ENCODE results near the gene EPC2. TPM values are rescaled to one million over a fixed set of nuclear protein-coding genes. Genes with fewer than 3 reads are reported as not detected.

Gene EPC2
- total RNA-seq, 1 experiment from 2014 or later, result 29.4 TPM

- BruUV-seq (replicated peaks), result no TSS peak
- H3K27me3 Mint-ChIP-seq (ENCODE audit: unreplicated experiment), result no peaks in the 10 kb centered on the region
- H3K36me3 Mint-ChIP-seq (ENCODE audit: insufficient read depth, unreplicated experiment), result peaks cover 7% of the 10 kb centered on the region
- TF ChIP-seq, protein P1, sequence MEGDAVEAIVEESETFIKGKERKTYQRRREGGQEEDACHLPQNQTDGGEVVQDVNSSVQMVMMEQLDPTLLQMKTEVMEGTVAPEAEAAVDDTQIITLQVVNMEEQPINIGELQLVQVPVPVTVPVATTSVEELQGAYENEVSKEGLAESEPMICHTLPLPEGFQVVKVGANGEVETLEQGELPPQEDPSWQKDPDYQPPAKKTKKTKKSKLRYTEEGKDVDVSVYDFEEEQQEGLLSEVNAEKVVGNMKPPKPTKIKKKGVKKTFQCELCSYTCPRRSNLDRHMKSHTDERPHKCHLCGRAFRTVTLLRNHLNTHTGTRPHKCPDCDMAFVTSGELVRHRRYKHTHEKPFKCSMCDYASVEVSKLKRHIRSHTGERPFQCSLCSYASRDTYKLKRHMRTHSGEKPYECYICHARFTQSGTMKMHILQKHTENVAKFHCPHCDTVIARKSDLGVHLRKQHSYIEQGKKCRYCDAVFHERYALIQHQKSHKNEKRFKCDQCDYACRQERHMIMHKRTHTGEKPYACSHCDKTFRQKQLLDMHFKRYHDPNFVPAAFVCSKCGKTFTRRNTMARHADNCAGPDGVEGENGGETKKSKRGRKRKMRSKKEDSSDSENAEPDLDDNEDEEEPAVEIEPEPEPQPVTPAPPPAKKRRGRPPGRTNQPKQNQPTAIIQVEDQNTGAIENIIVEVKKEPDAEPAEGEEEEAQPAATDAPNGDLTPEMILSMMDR (IDR thresholded peaks at IDR 0.05; ENCODE audit: unreplicated experiment), result no peak
- CTCF ChIA-PET, result interaction anchor here (0.5 to 1.1 kb wide), 3 partner anchors 9 to 305 kb away, joined by 3 read pairs; partner anchors contain the start of gene KIF5C
- peaks cover 22% of the 10 kb centered on the region for H3K4me1 Mint-ChIP-seq (ENCODE audit: low read depth, unreplicated experiment)
- DNase-seq, result peak; percentile 18
- no peaks in the 10 kb centered on the region for H3K9me3 Mint-ChIP-seq (ENCODE audit: low read depth, unreplicated experiment)
- H3K4me3 Mint-ChIP-seq (ENCODE audit: low read depth, unreplicated experiment), result peak overlapping the region; percentile 20
- H3K27ac Mint-ChIP-seq (ENCODE audit: unreplicated experiment), result peak overlapping the region; percentile 31
- intact Hi-C loops (cut with micrococcal nuclease; ENCODE audit: unreplicated experiment), result no loop called here
Measured at GRCh38 chr2:148814143-148814859, 169.8 kb downstream of the EPC2 start.

GRCh38 chr2:148814860-148815419 lies 170.4 kb downstream of the EPC2 start:
- Mint-ChIP-seq H3K4me1 (ENCODE audit: low read depth, unreplicated experiment) (peaks cover 22% of the 10 kb centered on the region), H3K27me3 (ENCODE audit: unreplicated experiment) (no peaks in the 10 kb centered on the region), H3K36me3 (ENCODE audit: insufficient read depth, unreplicated experiment) (peaks cover 7% of the 10 kb centered on the region), H3K9me3 (ENCODE audit: low read depth, unreplicated experiment) (no peaks in the 10 kb centered on the region), H3K27ac (ENCODE audit: unreplicated experiment) (peak overlapping the region; percentile 31), H3K4me3 (ENCODE audit: low read depth, unreplicated experiment) (peak overlapping the region; percentile 20)
- TF ChIP-seq, protein P1 (IDR thresholded peaks at IDR 0.05; ENCODE audit: unreplicated experiment), result no peak
- intact Hi-C loops (cut with micrococcal nuclease; ENCODE audit: unreplicated experiment), result no loop called here
- DNase-seq, result peak; percentile 37
- BruUV-seq (replicated peaks), result no TSS peak
- CTCF ChIA-PET, result interaction anchor here (0.6 to 1.1 kb wide), 3 partner anchors 9 to 306 kb away, joined by 3 to 5 read pairs (median 3); no protein-coding TSS in a partner anchor

- no peak overlapping the region for H3K4me3 Mint-ChIP-seq (ENCODE audit: low read depth, unreplicated experiment)
- no peak overlapping the region for H3K27ac Mint-ChIP-seq (ENCODE audit: unreplicated experiment)
- intact Hi-C loops (cut with micrococcal nuclease; ENCODE audit: unreplicated experiment), result no loop called here
- CTCF ChIA-PET, result interaction anchor here (1.2 kb wide), 1 partner anchor 54 kb away, joined by 5 read pairs; no protein-coding TSS in a partner anchor
- H3K36me3 Mint-ChIP-seq (ENCODE audit: insufficient read depth, unreplicated experiment), result peaks cover 7% of the 10 kb centered on the region
- H3K4me1 Mint-ChIP-seq (ENCODE audit: low read depth, unreplicated experiment), result peaks cover 22% of the 10 kb centered on the region
- no peaks in the 10 kb centered on the region for H3K27me3 Mint-ChIP-seq (ENCODE audit: unreplicated experiment)
- BruUV-seq (replicated peaks), result no TSS peak
- DNase-seq, result no peak
- TF ChIP-seq, protein P1 (IDR thresholded peaks at IDR 0.05; ENCODE audit: unreplicated experiment), result no peak
- H3K9me3 Mint-ChIP-seq (ENCODE audit: low read depth, unreplicated experiment), result no peaks in the 10 kb centered on the region
Measured at GRCh38 chr2:148816176-148816575, 171.6 kb downstream of the EPC2 start.

GRCh38 chr2:148817210-148817708 lies 172.7 kb downstream of the EPC2 start:
- no TSS peak for BruUV-seq (replicated peaks)
- intact Hi-C loops (cut with micrococcal nuclease; ENCODE audit: unreplicated experiment), result no loop called here
- Mint-ChIP-seq H3K27me3 (ENCODE audit: unreplicated experiment) (no peaks in the 10 kb centered on the region), H3K27ac (ENCODE audit: unreplicated experiment) (no peak overlapping the region), H3K9me3 (ENCODE audit: low read depth, unreplicated experiment) (no peaks in the 10 kb centered on the region), H3K4me3 (ENCODE audit: low read depth, unreplicated experiment) (no peak overlapping the region), H3K4me1 (ENCODE audit: low read depth, unreplicated experiment) (peaks cover 22% of the 10 kb centered on the region), H3K36me3 (ENCODE audit: insufficient read depth, unreplicated experiment) (peaks cover 7% of the 10 kb centered on the region)
- TF ChIP-seq, protein P1 (IDR thresholded peaks at IDR 0.05; ENCODE audit: unreplicated experiment), result no peak
- CTCF ChIA-PET, result no interaction called here
- no peak for DNase-seq

All from Calu3 (cell line).